SK-N-SH treated with all-trans-retinoic acid at 6 μM for 48 hours (cell line): ENCODE data around the gene EMP3.
"Not testable (repeated sequence)": the region's sequence is repeated elsewhere in the genome, so short reads cannot be mapped to it uniquely, and the experiment has no call there.

Experiments
- ATAC-seq: fragments of 200-7000 bp; cut with Tn5 transposase; 3 replicates; pipeline ENCODE4 v1.9.1; 2020; ENCODE audit warnings: mild to moderate bottlenecking, moderate library complexity
- ARNTL ChIP-seq: fragments of 450-650 bp; formaldehyde crosslinking; IDR thresholded peaks from 2 replicates; pipeline ENCODE4 v1.5.0; 2020; ENCODE audit warnings: low read depth, mild to moderate bottlenecking, moderate library complexity, borderline replicate concordance
- BACH2 ChIP-seq: fragments of 250-450 bp; sonication (Bioruptor Pico); IDR thresholded peaks from 2 replicates; pipeline ENCODE4 v1.9.0; 2021; ENCODE audit warnings: mild to moderate bottlenecking, borderline replicate concordance
- CSDC2 ChIP-seq: fragments of 250-450 bp; sonication (Bioruptor Pico); IDR thresholded peaks from 2 replicates; pipeline ENCODE4 v1.5.0; 2020; ENCODE audit warnings: mild to moderate bottlenecking, moderate library complexity
- CSRNP3 ChIP-seq: fragments of 250-450 bp; sonication (Bioruptor Pico); IDR thresholded peaks from 2 replicates; pipeline ENCODE4 v1.5.1; 2021; ENCODE audit warnings: mild to moderate bottlenecking, moderate library complexity
- ESRRG ChIP-seq: fragments of 250-450 bp; sonication (Bioruptor Pico); IDR thresholded peaks from 2 replicates; pipeline ENCODE4 v1.6.1; 2021; ENCODE audit warnings: mild to moderate bottlenecking
- GLIS3 ChIP-seq: fragments of 250-450 bp; sonication (Bioruptor Pico); IDR thresholded peaks from 2 replicates; pipeline ENCODE4 v1.5.0; 2020; ENCODE audit warnings: mild to moderate bottlenecking, moderate library complexity
- ISL1 ChIP-seq: fragments of 250-450 bp; sonication (Bioruptor Pico); IDR thresholded peaks from 2 replicates; pipeline ENCODE4 v2.1.2; 2022; ENCODE audit warnings: mild to moderate bottlenecking, moderate library complexity
- OSR1 ChIP-seq: fragments of 250-450 bp; sonication (Bioruptor Pico); IDR thresholded peaks from 2 replicates; pipeline ENCODE4 v1.8.0; 2022; ENCODE audit warnings: moderate library complexity, mild to moderate bottlenecking, inconsistent platforms
- POU6F1 ChIP-seq: fragments of 250-450 bp; sonication (Bioruptor Pico); IDR thresholded peaks from 2 replicates; pipeline ENCODE4 v1.8.0; 2021; ENCODE audit warnings: low read depth, mild to moderate bottlenecking, moderate library complexity, borderline replicate concordance
- PPARA ChIP-seq: fragments of 250-450 bp; sonication (Bioruptor Pico); IDR thresholded peaks from 2 replicates; pipeline ENCODE4 v1.5.0; 2020; ENCODE audit warnings: mild to moderate bottlenecking, borderline replicate concordance
- RARB ChIP-seq: fragments of 250-450 bp; sonication (Bioruptor Pico); IDR thresholded peaks from 2 replicates; pipeline ENCODE4 v1.8.0; 2021; ENCODE audit warnings: mild to moderate bottlenecking, moderate library complexity
- SNAI2 ChIP-seq: fragments of 250-450 bp; sonication (Bioruptor Pico); IDR thresholded peaks from 2 replicates; pipeline ENCODE4 v1.5.0; 2020; ENCODE audit warnings: mild to moderate bottlenecking, moderate library complexity
- TCF4 ChIP-seq: fragments of 250-450 bp; sonication (Bioruptor Pico); IDR thresholded peaks from 2 replicates; pipeline ENCODE4 v1.8.0; 2021; ENCODE audit warnings: mild to moderate bottlenecking, moderate library complexity, borderline replicate concordance
- TOX ChIP-seq: fragments of 250-450 bp; sonication (Bioruptor Pico); IDR thresholded peaks from 2 replicates; pipeline ENCODE4 v1.8.0; 2021; ENCODE audit warnings: mild to moderate bottlenecking, moderate library complexity, borderline replicate concordance
- TSHZ2 ChIP-seq: fragments of 250-450 bp; sonication (Bioruptor Pico); IDR thresholded peaks from 2 replicates; pipeline ENCODE4 v1.5.0; 2020; ENCODE audit warnings: mild to moderate bottlenecking, moderate library complexity
- ZC3H10 ChIP-seq: fragments of 250-450 bp; sonication (Bioruptor Pico); IDR thresholded peaks from 2 replicates; pipeline ENCODE4 v1.5.1; 2021; ENCODE audit warnings: mild to moderate bottlenecking, moderate library complexity
- ZFP3 ChIP-seq: fragments of 250-450 bp; sonication (Bioruptor Pico); IDR thresholded peaks from 2 replicates; pipeline ENCODE4 v1.5.0; 2020; ENCODE audit warnings: mild to moderate bottlenecking, moderate library complexity
- ZFP30 ChIP-seq: fragments of 450-650 bp; formaldehyde crosslinking; IDR thresholded peaks from 2 replicates; pipeline ENCODE4 v1.5.0; 2022; ENCODE audit warnings: mild to moderate bottlenecking, moderate library complexity
- ZNF565 ChIP-seq: fragments of 450-650 bp; formaldehyde crosslinking; conservative IDR thresholded peaks from 2 replicates; pipeline ENCODE4 v1.5.0; 2020; ENCODE audit warnings: low read depth, mild to moderate bottlenecking, moderate library complexity
- ZNF70 ChIP-seq: fragments of 450-650 bp; formaldehyde crosslinking; IDR thresholded peaks from 2 replicates; pipeline ENCODE4 v1.5.0; 2020; ENCODE audit warnings: mild to moderate bottlenecking, moderate library complexity
- ZNF8 ChIP-seq: fragments of 450-650 bp; formaldehyde crosslinking; IDR thresholded peaks from 2 replicates; pipeline ENCODE4 v1.5.0; 2020; ENCODE audit warnings: mild to moderate bottlenecking, moderate library complexity

EMP3 gene

GRCh38 chr19:48290771-48291488 is 34.4 kb upstream of the EMP3 start:
- peak; percentile 90 for ATAC-seq
- TF ChIP-seq ZC3H10 (CRISPR knock-in tag): no peak
- TF ChIP-seq CSDC2 (CRISPR knock-in tag): no peak
- TF ChIP-seq TOX (CRISPR knock-in tag): no peak
- no peak for TF ChIP-seq ARNTL
- no peak for TF ChIP-seq ISL1 (CRISPR knock-in tag)
- TF ChIP-seq GLIS3 (CRISPR knock-in tag): no peak

- not testable (repeated sequence) for ATAC-seq
Measured at GRCh38 chr19:48291489-48291815, 33.9 kb upstream of the EMP3 start.

GRCh38 chr19:48292798-48293197 is 32.6 kb upstream of the EMP3 start:
- peak; percentile 10; the same call in 1 of the 3 replicates for ATAC-seq
- no peak for TF ChIP-seq TCF4 (CRISPR knock-in tag)
- TF ChIP-seq TOX (CRISPR knock-in tag): no peak
- TF ChIP-seq TSHZ2 (CRISPR knock-in tag): no peak
- no peak for TF ChIP-seq ARNTL
- TF ChIP-seq ESRRG (CRISPR knock-in tag): no peak
- no peak for TF ChIP-seq ZC3H10 (CRISPR knock-in tag)
- TF ChIP-seq, all 23 proteins: peak for 0

GRCh38 chr19:48295458-48295857 is 29.9 kb upstream of the EMP3 start:
- ATAC-seq: no peak
- no peak for TF ChIP-seq ZNF565 (CRISPR knock-in tag)
- TF ChIP-seq ZFP30 (CRISPR knock-in tag): no peak
- TF ChIP-seq ZNF8 (CRISPR knock-in tag): no peak
- no peak for TF ChIP-seq RARB (CRISPR knock-in tag)
- TF ChIP-seq TSHZ2 (CRISPR knock-in tag): no peak
- no peak for TF ChIP-seq BACH2
- TF ChIP-seq TOX (CRISPR knock-in tag): no peak
- no peak for TF ChIP-seq ZNF70
- no peak for TF ChIP-seq ZC3H10 (CRISPR knock-in tag)
- TF ChIP-seq POU6F1 (CRISPR knock-in tag): no peak
- no peak for TF ChIP-seq OSR1 (CRISPR knock-in tag)
- no peak for TF ChIP-seq ARNTL
- no peak for TF ChIP-seq SNAI2
- no peak for TF ChIP-seq ZFP3 (CRISPR knock-in tag)

- no peak for TF ChIP-seq CSRNP3
- no peak for TF ChIP-seq POU6F1 (CRISPR knock-in tag)
- TF ChIP-seq ZFP3 (CRISPR knock-in tag): no peak
- TF ChIP-seq ZNF565 (CRISPR knock-in tag): no peak
- no peak for TF ChIP-seq ESRRG (CRISPR knock-in tag)
- TF ChIP-seq ARNTL: no peak
- no peak for TF ChIP-seq OSR1 (CRISPR knock-in tag)
- no peak for TF ChIP-seq BACH2
- no peak for TF ChIP-seq ZC3H10 (CRISPR knock-in tag)
- no peak for TF ChIP-seq PPARA (CRISPR knock-in tag)
- TF ChIP-seq ISL1 (CRISPR knock-in tag): no peak
- no peak for TF ChIP-seq TOX (CRISPR knock-in tag)
- ATAC-seq: no peak
Measured at GRCh38 chr19:48296963-48297734, 28.2 kb upstream of the EMP3 start.
